ENCODE data around the gene CACHD1.

DNA sequence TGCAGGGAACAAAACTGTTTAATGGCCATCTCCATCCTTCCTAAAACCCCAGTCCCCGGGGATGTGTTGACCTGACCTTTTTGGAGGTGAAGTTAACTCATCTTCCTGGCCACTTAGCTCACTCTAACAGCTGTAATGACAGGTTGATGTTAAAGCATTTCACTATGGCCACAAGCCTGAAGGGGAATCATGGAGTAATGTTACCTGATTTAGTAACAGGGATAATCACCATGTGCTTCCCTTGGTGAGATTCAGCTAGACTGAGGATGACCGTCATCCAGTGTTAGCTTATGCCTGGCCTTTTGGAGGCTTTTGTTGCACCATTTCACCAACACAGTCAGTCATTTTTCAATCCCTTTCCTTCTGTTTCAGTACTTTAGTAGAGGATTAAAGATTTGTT is 210.7 kb downstream of the CACHD1 start:
- TF ChIP-seq, protein P1, sequence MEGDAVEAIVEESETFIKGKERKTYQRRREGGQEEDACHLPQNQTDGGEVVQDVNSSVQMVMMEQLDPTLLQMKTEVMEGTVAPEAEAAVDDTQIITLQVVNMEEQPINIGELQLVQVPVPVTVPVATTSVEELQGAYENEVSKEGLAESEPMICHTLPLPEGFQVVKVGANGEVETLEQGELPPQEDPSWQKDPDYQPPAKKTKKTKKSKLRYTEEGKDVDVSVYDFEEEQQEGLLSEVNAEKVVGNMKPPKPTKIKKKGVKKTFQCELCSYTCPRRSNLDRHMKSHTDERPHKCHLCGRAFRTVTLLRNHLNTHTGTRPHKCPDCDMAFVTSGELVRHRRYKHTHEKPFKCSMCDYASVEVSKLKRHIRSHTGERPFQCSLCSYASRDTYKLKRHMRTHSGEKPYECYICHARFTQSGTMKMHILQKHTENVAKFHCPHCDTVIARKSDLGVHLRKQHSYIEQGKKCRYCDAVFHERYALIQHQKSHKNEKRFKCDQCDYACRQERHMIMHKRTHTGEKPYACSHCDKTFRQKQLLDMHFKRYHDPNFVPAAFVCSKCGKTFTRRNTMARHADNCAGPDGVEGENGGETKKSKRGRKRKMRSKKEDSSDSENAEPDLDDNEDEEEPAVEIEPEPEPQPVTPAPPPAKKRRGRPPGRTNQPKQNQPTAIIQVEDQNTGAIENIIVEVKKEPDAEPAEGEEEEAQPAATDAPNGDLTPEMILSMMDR (IDR thresholded peaks at IDR 0.05; ENCODE audit: insufficient read depth, low read length, poor library complexity, severe bottlenecking): no peak
- TF ChIP-seq EZH2phosphoT487 (conservative IDR thresholded peaks at IDR 0.05; ENCODE audit: low read length): no peak

Data from SU-DHL-6 (cell line).